ENCODE data around the gene EXOC7. TPM values are rescaled to one million over a fixed set of nuclear protein-coding genes. Genes with fewer than 3 reads are reported as not detected.

EXOC7 gene
- total RNA-seq, 1 experiment from 2014 or later, result 126 TPM

GRCh38 chr17:76032073-76032779, 71.4 kb downstream of the EXOC7 start:
- CTCF ChIA-PET, result interaction anchor here (0.7 to 5.5 kb wide), 4 partner anchors 11 to 27 kb away, joined by 3 to 42 read pairs (median 4); no protein-coding TSS in a partner anchor
- H3K27me3 Mint-ChIP-seq (ENCODE audit: low read depth), result no peaks in the 10 kb centered on the region
- no peak for ATAC-seq
- 0 out of 2 replicates have a peak, but pooled peaks have one; percentile 20 for TF ChIP-seq SMAD3 (CRISPR knock-in tag; IDR thresholded peaks at IDR 0.05; ENCODE audit: borderline replicate concordance)
- TF ChIP-seq CREB1 (CRISPR knock-in tag; IDR thresholded peaks at IDR 0.05), result no peak
- TF ChIP-seq TEAD1 (CRISPR knock-in tag; IDR thresholded peaks at IDR 0.05), result no peak
- TF ChIP-seq FOXP1 (CRISPR knock-in tag; IDR thresholded peaks at IDR 0.05; ENCODE audit: borderline replicate concordance), result no peak
- H3K9me3 Mint-ChIP-seq, result no peaks in the 10 kb centered on the region
- H3K27ac Mint-ChIP-seq, result no peak overlapping the region
- no peaks in the 10 kb centered on the region for H3K36me3 Mint-ChIP-seq
- H3K4me1 Mint-ChIP-seq, result peaks cover 29% of the 10 kb centered on the region
- no peak for DNase-seq (ENCODE audit: low spot score)
- no peak overlapping the region for H3K4me3 Mint-ChIP-seq
- POLR2A ChIA-PET, result no interaction called here

Small RNAs within 50 kb of the gene (microRNA-seq; reads per million reads assigned to microRNA genes)
- gene MIR6868 (ENCODE audit: borderline number of aligned reads), result 1.0 reads per million

Other genes with a start within 250 kb of the EXOC7 start
- gene WBP2, start 248.5 kb downstream of the EXOC7 start, total RNA-seq (2021), result 64.3 to 69.4 TPM (median 68.8 TPM) in 3 replicates
- gene TRIM47, start 225.2 kb downstream of the EXOC7 start, total RNA-seq (2021), result 4.4 to 10.0 TPM (median 6.8 TPM) in 3 replicates
- gene TRIM65, start 206.8 kb downstream of the EXOC7 start, total RNA-seq (2021), result 51.3 to 56.4 TPM (median 51.4 TPM) in 3 replicates
- 107 to 146 TPM (median 116 TPM) in 3 replicates for gene MRPL38, start 198.9 kb downstream of the EXOC7 start, total RNA-seq (2021)
- gene FBF1, start 162.7 kb downstream of the EXOC7 start, total RNA-seq (2021), result 19.8 to 23.7 TPM (median 21.0 TPM) in 3 replicates
- 32.4 to 40.9 TPM (median 32.5 TPM) in 3 replicates for gene ACOX1, start 124.6 kb downstream of the EXOC7 start, total RNA-seq (2021)
- 15.6 to 18.4 TPM (median 17.2 TPM) in 3 replicates for gene TEN1, start 124.5 kb downstream of the EXOC7 start, total RNA-seq (2021)
- gene CDK3, start 102.9 kb downstream of the EXOC7 start, total RNA-seq (2021), result 9.5 to 11.3 TPM (median 10.2 TPM) in 3 replicates
- 0.46 to 1.3 TPM (median 0.62 TPM) in 3 replicates for gene EVPL, start 76.5 kb downstream of the EXOC7 start, total RNA-seq (2021)
- 80.5 to 90.7 TPM (median 82.0 TPM) in 3 replicates for gene SRP68, start 31.3 kb downstream of the EXOC7 start, total RNA-seq (2021)
- 1.7 to 2.9 TPM (median 2.0 TPM) in 3 replicates for gene GALR2, start 29.0 kb downstream of the EXOC7 start, total RNA-seq (2021)
- 0.07 to 0.28 TPM (median 0.11 TPM) in 3 replicates for gene ZACN, start 24.6 kb downstream of the EXOC7 start, total RNA-seq (2021)
- gene FOXJ1, start 37.5 kb upstream of the EXOC7 start, total RNA-seq (2021), result 6.2 to 11.8 TPM (median 6.8 TPM) in 3 replicates
- 11.2 to 15.1 TPM (median 13.7 TPM) in 3 replicates for gene RNF157, start 136.7 kb upstream of the EXOC7 start, total RNA-seq (2021)
- 24.4 to 30.3 TPM (median 28.2 TPM) in 3 replicates for gene UBALD2, start 161.6 kb upstream of the EXOC7 start, total RNA-seq (2021)
- gene QRICH2, start 204.5 kb upstream of the EXOC7 start, total RNA-seq (2021), result 1.5 to 3.2 TPM (median 2.7 TPM) in 3 replicates

Data from WTC11 (cell line).